ENCODE measurements around the gene TMC3.

GRCh38 chr15:81349271-81349670 is 24.7 kb downstream of the TMC3 start:
- TF ChIP-seq CTCF (IDR thresholded peaks at IDR 0.05) = no peak
- TF ChIP-seq EP300 (IDR thresholded peaks at IDR 0.05) = no peak
